Stimulated activated CD8-positive, alpha-beta memory T cell treated with anti-CD3 and anti-CD28 coated beads, Interleukin-15, amount 100 ng/mL, for 1 hour (primary cell): Measurements from ENCODE around the gene TAL1.

Source experiments
- DNase-seq: peaks from one replicate; pipeline ENCODE4 v3.0.0-alpha.2; 2020; ENCODE audit warnings: low read depth

TAL1 gene

DNA sequence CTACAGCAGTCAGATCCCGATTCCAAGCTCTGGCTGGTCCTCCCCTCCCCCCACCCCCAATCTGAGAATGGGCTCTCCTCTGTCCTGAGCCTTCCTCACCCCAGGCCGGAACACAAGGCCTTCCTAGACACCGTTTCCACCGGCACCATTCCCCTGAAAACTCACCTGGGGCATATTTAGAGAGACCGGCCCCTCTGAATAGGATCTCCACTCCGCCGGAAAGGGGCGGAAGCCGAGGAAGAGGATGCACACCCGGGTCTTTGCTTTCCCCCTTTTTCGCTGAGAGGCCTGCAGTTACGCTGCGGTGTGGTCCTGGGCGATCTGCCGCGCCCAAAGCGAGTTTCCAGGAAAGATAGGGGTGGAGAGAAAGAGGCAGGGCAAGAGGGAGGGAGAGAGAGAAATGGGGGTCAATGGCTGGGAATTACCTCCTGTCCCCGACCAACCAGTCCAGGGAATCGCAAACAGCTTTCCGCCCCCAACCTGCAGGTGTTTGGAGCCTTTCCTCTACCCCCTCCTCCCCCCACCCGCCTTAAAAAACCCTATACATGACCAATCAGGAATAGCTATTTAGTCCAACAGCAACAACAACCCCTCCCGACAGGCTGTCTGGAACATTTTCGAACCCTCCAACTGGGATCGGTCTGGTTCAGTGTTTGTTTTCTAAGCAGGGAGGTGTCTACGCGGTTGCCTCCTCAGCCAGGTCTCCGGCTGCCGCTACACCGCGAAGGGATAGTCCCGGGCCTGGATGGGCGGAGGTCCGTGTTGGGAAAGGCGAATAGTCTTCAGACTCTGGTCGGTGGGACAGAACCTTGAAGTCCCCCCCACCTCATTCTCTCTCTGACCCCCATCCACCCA is 2.8 kb downstream of the TAL1 start:
- no peak for DNase-seq

DNA sequence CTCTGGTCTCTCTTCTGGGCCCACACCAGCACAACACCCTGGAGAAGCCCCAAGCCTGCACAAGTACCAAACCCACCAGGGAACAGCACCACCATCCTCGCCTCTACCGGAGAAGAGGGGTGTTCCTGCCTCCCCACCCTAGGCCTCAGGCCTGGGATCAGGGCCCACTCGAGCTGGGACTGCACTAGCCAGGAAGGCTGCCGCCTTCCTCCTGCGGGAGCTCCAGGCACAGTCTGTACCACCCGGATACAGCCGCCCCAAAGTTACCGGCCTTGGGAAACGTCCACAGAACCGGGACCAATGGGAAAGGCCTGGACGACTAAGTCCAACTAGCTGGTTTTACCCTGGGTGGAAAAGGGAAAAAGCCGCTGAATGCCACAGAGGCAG is 3.4 kb downstream of the TAL1 start:
- no peak for DNase-seq

- no peak for DNase-seq
These were observed 4.4 kb downstream of the TAL1 start for GRCh38 chr1:47227341-47228232.

GRCh38 chr1:47226839-47227215 is 5.2 kb downstream of the TAL1 start:
- DNase-seq = no peak

DNA sequence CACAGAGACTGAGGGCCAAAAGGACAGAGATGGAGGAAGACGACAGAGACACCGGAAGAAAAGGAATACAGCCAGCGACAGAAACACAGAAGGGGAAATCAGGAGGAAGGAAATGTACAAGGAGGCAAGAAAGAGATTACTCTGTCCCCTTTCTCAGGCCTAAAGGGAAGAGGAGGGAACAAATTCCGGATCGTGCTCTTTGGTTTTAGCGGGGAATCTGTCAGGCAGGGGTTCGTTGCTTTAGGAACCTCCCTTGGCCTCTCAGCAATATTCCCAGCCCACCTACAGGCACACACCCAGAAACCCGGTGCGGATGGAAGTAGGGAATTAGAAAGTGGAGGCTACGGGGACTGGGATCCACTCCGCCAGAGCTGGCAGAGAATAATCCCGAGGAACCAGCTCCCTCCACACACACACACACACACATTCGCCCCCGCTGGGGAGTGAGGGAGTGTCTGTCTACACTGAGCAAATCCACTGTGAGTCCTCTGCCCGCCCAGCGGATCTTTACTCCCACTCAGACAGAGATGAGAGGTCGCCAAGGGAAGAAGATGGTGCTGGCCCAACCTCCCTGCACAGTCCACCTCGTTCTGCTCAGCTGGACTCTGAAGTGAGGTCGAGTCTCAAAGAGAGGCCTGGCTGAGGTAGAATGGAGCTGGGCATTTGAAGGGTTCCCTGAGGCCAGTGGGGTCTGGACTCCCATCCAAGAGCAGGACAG is 5.7 kb downstream of the TAL1 start:
- no peak for DNase-seq

DNA sequence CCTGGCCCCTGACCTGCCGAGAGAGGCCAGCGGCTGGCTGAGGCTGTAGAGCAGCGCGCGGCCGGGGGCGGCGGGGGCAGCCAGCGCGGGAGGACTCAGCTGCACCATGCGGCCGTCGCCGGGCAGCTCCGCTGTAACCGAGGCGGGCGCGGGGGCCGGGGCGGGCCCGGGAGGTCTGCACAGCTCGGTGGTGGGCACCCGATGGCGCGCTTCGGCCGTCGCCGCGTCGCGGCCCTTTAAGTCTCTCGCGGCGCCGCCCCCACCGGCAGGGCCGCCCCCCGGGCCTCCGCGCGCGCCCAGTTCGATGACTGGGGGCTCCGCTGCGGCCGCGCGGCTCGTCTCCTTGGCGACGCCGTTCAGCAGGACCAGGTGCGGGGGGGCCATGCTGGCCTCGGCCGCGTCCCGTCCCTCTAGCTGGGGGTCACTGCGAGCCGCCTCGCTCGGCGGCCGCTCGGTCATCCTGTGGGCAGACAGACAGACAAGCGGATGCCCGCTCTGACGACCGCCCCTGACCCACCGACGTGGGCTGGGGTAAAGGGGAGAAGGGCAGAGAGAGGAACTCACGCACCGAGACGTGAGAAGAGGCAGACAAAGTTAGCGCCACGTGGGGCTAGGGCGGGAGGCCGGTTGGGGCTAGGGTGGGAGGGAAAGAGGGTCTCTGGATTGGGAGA is 6.5 kb downstream of the TAL1 start:
- no peak for DNase-seq

GRCh38 chr1:47224676-47225399 is 7.2 kb downstream of the TAL1 start:
- no peak for DNase-seq

DNA sequence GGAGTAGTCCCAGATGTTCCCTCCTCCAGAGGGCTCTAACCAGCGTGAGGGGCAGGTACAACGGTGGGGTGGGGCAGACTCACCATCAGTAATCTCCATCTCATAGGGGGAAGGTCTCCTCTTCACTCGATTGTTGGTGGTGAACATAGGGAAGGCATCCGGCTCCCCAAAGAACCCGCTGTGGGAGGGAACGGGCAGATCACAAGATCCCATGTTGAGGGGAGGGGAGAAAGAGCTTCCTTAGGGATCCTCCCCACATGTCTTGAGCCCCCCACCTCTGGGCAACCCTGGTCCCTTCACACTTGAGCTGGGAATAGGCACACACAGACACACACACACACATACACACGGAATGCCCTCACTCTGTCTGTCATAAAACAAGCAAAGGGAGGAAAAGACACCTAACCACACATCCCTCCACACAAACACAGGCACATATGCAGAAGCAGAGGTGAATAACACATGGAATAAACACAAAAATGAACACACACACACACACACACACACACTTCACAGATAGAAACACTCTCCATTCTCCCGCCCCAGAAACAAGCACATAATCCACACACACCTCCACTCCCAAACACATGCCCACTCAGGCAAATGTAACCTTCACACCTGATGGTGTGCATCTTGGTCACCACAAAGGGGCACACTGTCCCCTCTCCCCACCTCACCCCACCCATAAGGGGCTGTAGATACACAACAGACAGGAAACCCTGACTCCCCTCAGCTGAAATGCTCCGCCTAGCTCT is 7.9 kb downstream of the TAL1 start:
- no peak for DNase-seq

- no peak for DNase-seq
These were observed 8.7 kb downstream of the TAL1 start for GRCh38 chr1:47223174-47223920.

DNA sequence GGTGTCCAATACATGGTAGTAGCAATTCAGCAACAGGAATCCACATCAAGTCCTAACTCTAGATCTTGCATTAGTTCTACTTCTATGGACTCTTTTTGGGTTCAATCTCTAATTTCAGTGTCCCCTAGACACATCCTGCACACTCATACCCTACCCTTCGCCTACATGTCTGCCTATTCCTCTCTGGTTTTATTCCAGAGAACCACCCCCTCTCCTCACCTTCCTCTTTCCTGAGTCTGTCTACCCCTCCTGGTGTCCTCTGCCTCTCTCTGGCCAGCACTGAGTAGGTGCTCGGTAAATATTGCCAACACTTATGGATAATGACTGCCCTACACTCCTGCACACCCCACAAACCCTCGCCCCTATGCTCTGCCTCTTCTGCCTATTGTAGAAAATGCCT is 9.5 kb downstream of the TAL1 start:
- DNase-seq = no peak

DNA sequence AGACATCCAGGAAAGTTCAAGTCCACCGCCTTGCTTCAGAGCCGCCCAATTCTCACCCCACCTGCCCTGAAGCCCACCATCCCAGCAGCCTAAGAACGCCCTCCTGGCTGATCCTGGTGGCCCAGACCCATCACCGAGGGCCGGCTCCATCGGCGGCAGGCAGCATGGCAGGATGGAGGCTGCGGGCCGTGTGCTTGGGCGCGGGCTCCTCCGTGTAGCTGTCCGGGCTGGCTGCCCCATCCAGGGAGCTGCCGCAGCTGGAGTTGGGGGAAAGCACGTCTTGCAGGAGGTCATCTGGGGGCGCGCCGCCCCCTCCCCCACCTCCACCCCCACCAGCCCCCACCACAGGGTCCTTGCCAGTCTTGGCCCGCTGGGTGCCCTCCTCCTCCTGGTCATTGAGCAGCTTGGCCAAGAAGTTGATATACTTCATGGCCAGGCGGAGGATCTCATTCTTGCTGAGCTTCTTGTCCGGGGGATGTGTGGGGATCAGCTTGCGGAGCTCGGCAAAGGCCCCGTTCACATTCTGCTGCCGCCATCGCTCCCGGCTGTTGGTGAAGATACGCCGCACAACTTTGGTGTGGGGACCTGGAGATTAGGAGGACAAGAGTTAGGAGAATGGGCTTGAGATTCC is 12.3 kb downstream of the TAL1 start:
- no peak for DNase-seq

- no peak for DNase-seq
These were observed 13.0 kb downstream of the TAL1 start for GRCh38 chr1:47219001-47219400.

- DNase-seq = no peak
These were observed 15.6 kb downstream of the TAL1 start for GRCh38 chr1:47216278-47217059.

GRCh38 chr1:47215713-47216112 is 16.3 kb downstream of the TAL1 start:
- no peak for DNase-seq

DNA sequence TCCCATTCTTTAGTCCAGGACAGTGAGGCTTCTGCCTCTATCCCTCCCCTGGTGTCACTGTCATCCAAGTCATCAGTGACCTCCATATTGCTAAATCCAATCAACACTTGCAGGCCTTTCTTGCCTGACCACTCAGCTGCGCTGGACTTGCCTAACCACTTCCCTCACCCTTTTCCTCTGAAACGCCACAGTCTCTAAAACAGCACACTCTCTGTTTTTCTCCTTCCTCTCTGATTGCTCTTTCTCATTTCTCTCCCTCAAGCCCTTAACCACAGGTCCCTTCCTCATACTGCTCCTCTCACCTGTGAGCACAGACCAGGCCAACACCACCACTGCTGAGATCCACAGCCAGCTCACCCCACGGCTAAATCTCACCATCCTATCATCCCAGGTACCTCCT is 17.5 kb downstream of the TAL1 start:
- DNase-seq = no peak

GRCh38 chr1:47213230-47213963 is 18.6 kb downstream of the TAL1 start:
- no peak for DNase-seq

GRCh38 chr1:47212636-47213229 is 19.3 kb downstream of the TAL1 start:
- no peak for DNase-seq
